Measurements from ENCODE around the gene STRN.
"Not testable (repeated sequence)": the region's sequence is repeated elsewhere in the genome, so short reads cannot be mapped to it uniquely, and the experiment has no call there.

DNA sequence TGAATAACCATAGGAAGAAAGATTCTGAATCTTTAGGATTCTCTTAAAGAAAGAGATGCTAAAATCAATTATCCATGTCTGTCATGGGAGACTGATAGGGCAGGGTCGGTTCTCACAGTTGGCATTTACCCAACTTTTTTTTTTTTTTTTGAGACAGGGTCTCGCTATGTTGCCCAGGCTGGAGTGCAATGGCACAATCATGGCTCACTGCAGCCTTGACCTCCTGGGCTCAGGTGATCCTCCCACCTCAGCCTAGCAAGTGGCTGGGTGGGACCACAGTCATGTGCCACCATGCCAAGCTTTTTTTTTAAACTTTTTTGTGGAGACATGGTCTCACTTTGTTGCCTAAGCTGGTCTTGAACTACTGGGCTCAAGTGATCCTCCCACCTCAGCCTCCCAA is 141.7 kb downstream of the STRN start:
- TF ChIP-seq CTCF (IDR thresholded peaks at IDR 0.05; ENCODE audit: low read depth, low read length); EZH2phosphoT487 (IDR thresholded peaks at IDR 0.05; ENCODE audit: low read depth): not testable (repeated sequence)
